Fibroblast of skin of left quadriceps (primary cell): ENCODE measurements around the gene TTC7B.

Experiments
- DNase-seq, 2 experiments: peaks; one replicate each; pipeline ENCODE4 v3.0.0-alpha.2; 2013; ENCODE audit warnings: low read depth in 2 of 2

The TTC7B gene

GRCh38 chr14:90546767-90547166 lies 269.5 kb downstream of the TTC7B start:
- DNase-seq = no peak

- no peak for DNase-seq
These were observed 270.1 kb downstream of the TTC7B start for GRCh38 chr14:90545966-90546751.

- DNase-seq = no peak
These were observed 270.8 kb downstream of the TTC7B start for GRCh38 chr14:90545382-90545781.

- DNase-seq = no peak
These were observed 271.3 kb downstream of the TTC7B start for GRCh38 chr14:90544971-90545370.

- no peak for DNase-seq
These were observed 271.7 kb downstream of the TTC7B start for GRCh38 chr14:90544566-90544965.

GRCh38 chr14:90543876-90544275 lies 272.4 kb downstream of the TTC7B start:
- DNase-seq = no peak

GRCh38 chr14:90541076-90541634 lies 275.1 kb downstream of the TTC7B start:
- no peak for DNase-seq

- no peak for DNase-seq
These were observed 275.8 kb downstream of the TTC7B start for GRCh38 chr14:90540437-90540836.

- no peak for DNase-seq
These were observed 276.2 kb downstream of the TTC7B start for GRCh38 chr14:90539996-90540395.

- no peak for DNase-seq
These were observed 276.8 kb downstream of the TTC7B start for GRCh38 chr14:90539496-90539775.

- DNase-seq = no peak
These were observed 277.3 kb downstream of the TTC7B start for GRCh38 chr14:90538716-90539495.

- no peak for DNase-seq
These were observed 278.1 kb downstream of the TTC7B start for GRCh38 chr14:90538095-90538494.

GRCh38 chr14:90536511-90537191 lies 279.6 kb downstream of the TTC7B start:
- DNase-seq = no peak

GRCh38 chr14:90536092-90536491 lies 280.1 kb downstream of the TTC7B start:
- DNase-seq = no peak

- DNase-seq = no peak
These were observed 280.6 kb downstream of the TTC7B start for GRCh38 chr14:90535556-90536090.

GRCh38 chr14:90534838-90535555 lies 281.2 kb downstream of the TTC7B start:
- DNase-seq = no peak

- no peak for DNase-seq
These were observed 282.0 kb downstream of the TTC7B start for GRCh38 chr14:90534091-90534837.

- no peak for DNase-seq
These were observed 282.6 kb downstream of the TTC7B start for GRCh38 chr14:90533591-90534021.

- DNase-seq = no peak
These were observed 283.3 kb downstream of the TTC7B start for GRCh38 chr14:90532826-90533525.

GRCh38 chr14:90531497-90531896 lies 284.7 kb downstream of the TTC7B start:
- no peak for DNase-seq
